ENCODE measurements around the gene MYL3. TPM values are rescaled to one million over a fixed set of nuclear protein-coding genes. Genes with fewer than 3 reads are reported as not detected.

The MYL3 gene
- polyA plus RNA-seq, 2 of the 4 experiments (the other 2 are of a cell fraction), result 0.25 TPM; not detected in 1

DNA sequence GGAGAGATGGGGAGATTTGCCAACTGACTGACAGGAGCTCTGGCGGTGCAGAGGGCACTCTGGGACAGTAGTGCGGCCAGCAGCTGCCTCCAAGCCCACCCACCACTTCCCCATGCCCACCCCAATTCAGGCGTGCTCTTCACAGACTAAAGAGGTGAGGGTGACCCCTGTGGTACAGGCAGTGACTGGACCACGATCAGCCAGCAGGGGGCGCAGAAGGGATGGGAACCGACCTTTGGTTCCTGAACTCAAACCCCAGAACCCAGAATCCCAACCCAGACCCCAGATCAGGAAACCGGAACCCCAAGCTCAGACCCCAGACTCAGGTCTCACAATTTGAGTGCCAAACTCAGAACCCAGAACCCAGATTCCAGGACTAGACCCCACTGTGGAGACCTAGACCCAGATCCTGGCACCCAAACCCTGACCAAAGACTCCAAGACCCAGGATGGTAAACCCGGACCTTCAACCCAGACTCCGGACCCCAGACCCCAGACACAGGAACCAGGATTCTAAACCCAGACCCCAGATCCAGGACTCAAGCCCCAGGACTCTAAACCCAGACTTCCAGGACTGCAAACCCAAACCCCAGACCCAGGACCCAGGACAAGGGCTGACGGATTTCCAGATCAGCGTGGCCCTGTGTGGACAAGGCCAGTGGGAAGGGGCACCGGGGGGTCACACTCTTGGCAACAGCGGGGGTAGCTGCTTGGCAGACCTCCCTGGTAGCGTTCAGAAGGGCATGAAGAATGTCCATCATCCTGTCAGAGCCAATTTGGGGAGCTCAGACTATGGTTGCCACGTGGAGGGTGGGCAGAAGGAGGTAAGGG lies 3.7 kb upstream of the MYL3 start:
- whole genome bisulfite sequencing (ENCODE audit: missing lambda C conversion rate), result 31% methylated on average over 6 of the region's 15 CpGs
- H3K27ac ChIP-seq, result no peak overlapping the region
- ATAC-seq (peak; percentile 57 to 86; a peak in 3 of 6 replicates), FAIRE-seq (no peak), DNase-seq (ENCODE audit: low read depth in 1 of 2, low spot score in 1 of 2) (peak; percentile 28 to 51)
- no peak overlapping the region for H3K4me3 ChIP-seq
- H3K4me2 ChIP-seq, result no peak overlapping the region
- no peaks in the 10 kb centered on the region for H3K4me1 ChIP-seq
- H3K9me3 ChIP-seq, result no peaks in the 10 kb centered on the region
- CTCF ChIA-PET, result interaction anchor here (0.6 to 3.8 kb wide), 32 partner anchors 10 to 424 kb away, joined by 3 to 45 read pairs (median 4); partner anchors contain the start of gene PTH1R
- TF ChIP-seq RAD21 (conservative IDR thresholded peaks at IDR 0.05 in 1 of 2, IDR thresholded peaks at IDR 0.05 in 1 of 2) (peak; percentile 68 to 74), SMC3 (IDR thresholded peaks at IDR 0.05) (peak; percentile 75)
- TF ChIP-seq, protein P1, sequence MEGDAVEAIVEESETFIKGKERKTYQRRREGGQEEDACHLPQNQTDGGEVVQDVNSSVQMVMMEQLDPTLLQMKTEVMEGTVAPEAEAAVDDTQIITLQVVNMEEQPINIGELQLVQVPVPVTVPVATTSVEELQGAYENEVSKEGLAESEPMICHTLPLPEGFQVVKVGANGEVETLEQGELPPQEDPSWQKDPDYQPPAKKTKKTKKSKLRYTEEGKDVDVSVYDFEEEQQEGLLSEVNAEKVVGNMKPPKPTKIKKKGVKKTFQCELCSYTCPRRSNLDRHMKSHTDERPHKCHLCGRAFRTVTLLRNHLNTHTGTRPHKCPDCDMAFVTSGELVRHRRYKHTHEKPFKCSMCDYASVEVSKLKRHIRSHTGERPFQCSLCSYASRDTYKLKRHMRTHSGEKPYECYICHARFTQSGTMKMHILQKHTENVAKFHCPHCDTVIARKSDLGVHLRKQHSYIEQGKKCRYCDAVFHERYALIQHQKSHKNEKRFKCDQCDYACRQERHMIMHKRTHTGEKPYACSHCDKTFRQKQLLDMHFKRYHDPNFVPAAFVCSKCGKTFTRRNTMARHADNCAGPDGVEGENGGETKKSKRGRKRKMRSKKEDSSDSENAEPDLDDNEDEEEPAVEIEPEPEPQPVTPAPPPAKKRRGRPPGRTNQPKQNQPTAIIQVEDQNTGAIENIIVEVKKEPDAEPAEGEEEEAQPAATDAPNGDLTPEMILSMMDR (IDR thresholded peaks at IDR 0.05), result peak; percentile 75
- TF ChIP-seq, protein P2, sequence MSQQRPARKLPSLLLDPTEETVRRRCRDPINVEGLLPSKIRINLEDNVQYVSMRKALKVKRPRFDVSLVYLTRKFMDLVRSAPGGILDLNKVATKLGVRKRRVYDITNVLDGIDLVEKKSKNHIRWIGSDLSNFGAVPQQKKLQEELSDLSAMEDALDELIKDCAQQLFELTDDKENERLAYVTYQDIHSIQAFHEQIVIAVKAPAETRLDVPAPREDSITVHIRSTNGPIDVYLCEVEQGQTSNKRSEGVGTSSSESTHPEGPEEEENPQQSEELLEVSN (IDR thresholded peaks at IDR 0.05; ENCODE audit: borderline replicate concordance, low read depth), result no peak
- POLR2A ChIA-PET, result no interaction called here

DNA sequence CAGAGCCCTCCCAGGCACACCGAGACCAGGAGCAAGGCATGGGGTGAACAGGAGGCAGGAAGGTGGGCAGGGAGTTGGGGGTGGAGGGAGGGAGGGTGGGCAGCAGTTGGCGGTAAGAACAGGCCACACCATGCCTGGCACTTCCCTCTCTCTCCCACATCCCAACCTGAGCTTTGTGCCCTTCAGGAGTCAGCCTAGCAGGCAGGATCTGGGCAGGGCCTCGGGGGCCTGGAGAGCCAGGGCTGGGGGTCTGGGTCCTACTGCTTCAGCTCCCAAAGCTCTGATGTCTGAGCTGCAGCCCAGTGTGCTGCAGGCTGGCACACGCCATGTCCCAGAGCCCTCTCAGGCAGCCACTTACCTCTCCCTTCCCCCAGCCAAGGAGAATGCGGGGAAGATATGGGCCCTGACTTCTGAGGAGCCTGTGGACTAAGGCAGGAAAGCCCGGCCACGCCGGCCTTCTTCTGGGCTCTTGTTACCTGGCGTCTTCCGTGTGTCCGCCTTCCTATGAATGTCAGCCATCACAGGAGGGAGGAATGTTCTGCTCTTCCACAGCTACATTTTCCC lies 2.9 kb upstream of the MYL3 start:
- DNase-seq (ENCODE audit: low read depth in 1 of 2, low spot score in 1 of 2) (no peak), FAIRE-seq (no peak), ATAC-seq (peak in 1 of 2 experiments; percentile 10; a peak in 1 of 6 replicates)
- H3K4me2 ChIP-seq, result no peak overlapping the region
- H3K4me3 ChIP-seq, result no peak overlapping the region
- no peak for TF ChIP-seq RNF2 (IDR thresholded peaks at IDR 0.05; ENCODE audit: borderline replicate concordance, low read depth)
- no peak for TF ChIP-seq POLR2AphosphoS2 (conservative IDR thresholded peaks at IDR 0.05; ENCODE audit: low read length)
- TF ChIP-seq HEYL (CRISPR knock-in tag; IDR thresholded peaks at IDR 0.05), result no peak
- no peak for TF ChIP-seq FOSB (CRISPR knock-in tag; IDR thresholded peaks at IDR 0.05)
- TF ChIP-seq NFE2L2 (conservative IDR thresholded peaks at IDR 0.05; ENCODE audit: low read length), result no peak
- no peak for TF ChIP-seq ZNF302 (CRISPR knock-in tag; IDR thresholded peaks at IDR 0.05)
- no peak for TF ChIP-seq RFX5 (IDR thresholded peaks at IDR 0.05)
- POLR2A ChIA-PET, result no interaction called here
- CTCF ChIA-PET, result interaction anchor here (0.7 to 3.8 kb wide), 22 partner anchors 9 to 158 kb away, joined by 3 to 45 read pairs (median 5); partner anchors contain the start of gene PTH1R
- H3K27ac ChIP-seq, result no peak overlapping the region
- H3K9me3 ChIP-seq, result no peaks in the 10 kb centered on the region
- H3K4me1 ChIP-seq, result no peaks in the 10 kb centered on the region
- 63% methylated on average over 8 of the region's 11 CpGs for WGBS (ENCODE audit: missing lambda C conversion rate)

DNA sequence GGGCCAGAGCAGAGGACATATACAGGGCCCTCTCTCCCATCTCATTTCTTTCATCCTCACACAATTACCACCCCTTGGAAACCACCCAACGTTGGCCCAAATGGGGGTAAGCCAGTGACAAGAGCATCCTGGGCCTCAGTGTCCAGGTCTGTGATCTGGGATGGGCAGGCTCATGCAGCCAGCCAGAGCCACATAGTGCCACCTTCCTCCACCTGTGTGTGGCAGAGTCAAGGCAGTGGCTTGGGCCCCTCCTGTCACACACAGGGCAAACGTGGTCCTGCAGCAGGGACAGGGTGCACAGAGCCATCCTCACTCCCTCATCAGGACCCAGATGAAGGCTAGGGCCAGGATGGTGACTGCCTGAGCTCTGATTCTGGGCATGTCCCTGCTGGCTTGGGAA lies 2.3 kb upstream of the MYL3 start:
- Histone ChIP-seq H3K4me1 (no peaks in the 10 kb centered on the region), H3K4me3 (no peak overlapping the region), H3K4me2 (no peak overlapping the region), H3K9me3 (no peaks in the 10 kb centered on the region), H3K27ac (no peak overlapping the region)
- no peak for ATAC-seq
- no peak for DNase-seq (ENCODE audit: low read depth in 1 of 2, low spot score in 1 of 2)
- ChIA-PET CTCF (interaction anchor here (1.1 to 3.8 kb wide), 8 partner anchors 12 to 157 kb away, joined by 3 to 45 read pairs (median 10); partner anchors contain the start of gene PTH1R), POLR2A (no interaction called here)
- WGBS (ENCODE audit: missing lambda C conversion rate), result 0% methylated on average over 1 of the region's 2 CpGs
- TF ChIP-seq, protein P3, sequence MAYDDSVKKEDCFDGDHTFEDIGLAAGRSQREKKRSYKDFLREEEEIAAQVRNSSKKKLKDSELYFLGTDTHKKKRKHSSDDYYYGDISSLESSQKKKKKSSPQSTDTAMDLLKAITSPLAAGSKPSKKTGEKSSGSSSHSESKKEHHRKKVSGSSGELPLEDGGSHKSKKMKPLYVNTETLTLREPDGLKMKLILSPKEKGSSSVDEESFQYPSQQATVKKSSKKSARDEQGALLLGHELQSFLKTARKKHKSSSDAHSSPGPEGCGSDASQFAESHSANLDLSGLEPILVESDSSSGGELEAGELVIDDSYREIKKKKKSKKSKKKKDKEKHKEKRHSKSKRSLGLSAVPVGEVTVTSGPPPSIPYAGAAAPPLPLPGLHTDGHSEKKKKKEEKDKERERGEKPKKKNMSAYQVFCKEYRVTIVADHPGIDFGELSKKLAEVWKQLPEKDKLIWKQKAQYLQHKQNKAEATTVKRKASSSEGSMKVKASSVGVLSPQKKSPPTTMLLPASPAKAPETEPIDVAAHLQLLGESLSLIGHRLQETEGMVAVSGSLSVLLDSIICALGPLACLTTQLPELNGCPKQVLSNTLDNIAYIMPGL (CRISPR knock-in tag; IDR thresholded peaks at IDR 0.05; ENCODE audit: borderline replicate concordance), result no peak
- no peak for TF ChIP-seq ZSCAN20 (CRISPR knock-in tag; IDR thresholded peaks at IDR 0.05)
- TF ChIP-seq ZNF302 (CRISPR knock-in tag; IDR thresholded peaks at IDR 0.05), result no peak
- no peak for TF ChIP-seq NR3C1 (IDR thresholded peaks at IDR 0.05)
- no peak for TF ChIP-seq RAD21 (conservative IDR thresholded peaks at IDR 0.05 in 1 of 2, IDR thresholded peaks at IDR 0.05 in 1 of 2)
- TF ChIP-seq RCOR1 (IDR thresholded peaks at IDR 0.05; ENCODE audit: low read depth, low read length), result no peak
- TF ChIP-seq, protein P2 (IDR thresholded peaks at IDR 0.05; ENCODE audit: borderline replicate concordance, low read depth), result no peak
- no peak for TF ChIP-seq SREBF2 (IDR thresholded peaks at IDR 0.05)
- TF ChIP-seq MYC (IDR thresholded peaks at IDR 0.05; ENCODE audit: borderline replicate concordance, low read length), result no peak
- no peak for TF ChIP-seq GATA3 (IDR thresholded peaks at IDR 0.05; ENCODE audit: borderline replicate concordance)
- TF ChIP-seq FOSB (CRISPR knock-in tag; IDR thresholded peaks at IDR 0.05), result no peak
- no peak for TF ChIP-seq HOXB13 (CRISPR knock-in tag; IDR thresholded peaks at IDR 0.05; ENCODE audit: low read depth)
- TF ChIP-seq, protein P1 (IDR thresholded peaks at IDR 0.05), result no peak
- TF ChIP-seq ZFP36 (IDR thresholded peaks at IDR 0.05; ENCODE audit: borderline replicate concordance, partially characterized antibody), result no peak
- no peak for TF ChIP-seq PHF8 (IDR thresholded peaks at IDR 0.05; ENCODE audit: borderline replicate concordance, low read depth)
- FAIRE-seq, result no peak

Data from A549 (cell line).